Smooth muscle cell of the brain vasculature (primary cell): ENCODE measurements around the gene STIP1.

Experiments used
- DNase-seq: peaks from one replicate; pipeline ENCODE4 v3.0.0-alpha.2; 2012; ENCODE audit warnings: low read depth, low spot score

The STIP1 gene

GRCh38 chr11:64185693-64186491 lies at the start of gene STIP1:
STIP1 (plus strand) TSS chr11:64186171; CDS start chr11:64186262, 91 bp downstream.
- DNase-seq, result peak; percentile 100

- DNase-seq, result no peak
Observed at GRCh38 chr11:64136765-64137441, 49.1 kb upstream of the STIP1 start.

GRCh38 chr11:64138398-64138797 lies 47.6 kb upstream of the STIP1 start:
- no peak for DNase-seq

GRCh38 chr11:64139049-64139448 lies 46.9 kb upstream of the STIP1 start:
- DNase-seq, result no peak

GRCh38 chr11:64140082-64140481 lies 45.9 kb upstream of the STIP1 start:
- no peak for DNase-seq

- DNase-seq, result no peak
Observed at GRCh38 chr11:64141081-64141783, 44.7 kb upstream of the STIP1 start.

GRCh38 chr11:64144587-64145472 lies 41.1 kb upstream of the STIP1 start:
- DNase-seq, result no peak

GRCh38 chr11:64146036-64146955 lies 39.7 kb upstream of the STIP1 start:
- DNase-seq, result no peak

- DNase-seq, result peak; percentile 49
Observed at GRCh38 chr11:64148226-64148916, 37.6 kb upstream of the STIP1 start.

- DNase-seq, result no peak
Observed at GRCh38 chr11:64148917-64149617, 36.9 kb upstream of the STIP1 start.

GRCh38 chr11:64150051-64150450 lies 35.9 kb upstream of the STIP1 start:
- no peak for DNase-seq

GRCh38 chr11:64150481-64151239 lies 35.3 kb upstream of the STIP1 start:
- no peak for DNase-seq

GRCh38 chr11:64151337-64151736 lies 34.6 kb upstream of the STIP1 start:
- DNase-seq, result no peak

GRCh38 chr11:64152841-64153691 lies 32.9 kb upstream of the STIP1 start:
- no peak for DNase-seq

- no peak for DNase-seq
Observed at GRCh38 chr11:64153812-64154211, 32.2 kb upstream of the STIP1 start.

GRCh38 chr11:64156235-64157011 lies 29.5 kb upstream of the STIP1 start:
- no peak for DNase-seq
